ENCODE data around the gene PRKACB.

Gene PRKACB

DNA sequence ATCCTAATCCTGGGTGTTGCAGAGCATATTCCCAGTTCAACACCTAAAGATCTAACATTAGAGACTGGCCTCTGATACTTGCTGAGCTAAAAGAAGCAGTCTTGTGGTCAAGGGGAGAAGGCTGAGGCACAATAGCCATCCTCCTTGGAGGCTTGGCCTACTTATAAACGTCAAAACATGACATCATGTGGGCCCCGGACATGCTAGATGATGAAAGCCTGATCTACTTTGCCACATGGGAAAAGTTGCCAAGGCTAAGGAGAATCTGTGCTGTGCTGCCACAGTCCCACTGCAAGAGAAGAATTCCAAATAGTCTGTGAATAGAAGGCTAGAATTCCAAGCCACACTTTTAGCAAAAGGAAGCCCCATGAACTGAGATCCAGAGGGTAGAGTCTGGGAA, 113.5 kb downstream of the PRKACB start:
- DNase-seq: no peak
- no peak for TF ChIP-seq POLR2A (IDR thresholded peaks at IDR 0.05; ENCODE audit: low read length)
- TF ChIP-seq GATA1 (IDR thresholded peaks at IDR 0.05; ENCODE audit: low read depth, low read length): no peak

- DNase-seq: no peak
- TF ChIP-seq GATA1 (IDR thresholded peaks at IDR 0.05; ENCODE audit: low read depth, low read length): no peak
- no peak for TF ChIP-seq POLR2A (IDR thresholded peaks at IDR 0.05; ENCODE audit: low read length)
These were observed 115.3 kb downstream of the PRKACB start for GRCh38 chr1:84259376-84259775.

- no peak for TF ChIP-seq POLR2A (IDR thresholded peaks at IDR 0.05; ENCODE audit: low read length)
- TF ChIP-seq GATA1 (IDR thresholded peaks at IDR 0.05; ENCODE audit: low read depth, low read length): no peak
- no peak for DNase-seq
These were observed 115.9 kb downstream of the PRKACB start for GRCh38 chr1:84259989-84260388.

GRCh38 chr1:84260852-84261518, 116.9 kb downstream of the PRKACB start:
- DNase-seq: peak in 1 of 2 experiments; percentile 15
- TF ChIP-seq POLR2A (IDR thresholded peaks at IDR 0.05; ENCODE audit: low read length) (no peak), GATA1 (IDR thresholded peaks at IDR 0.05; ENCODE audit: low read depth, low read length) (no peak)

DNA sequence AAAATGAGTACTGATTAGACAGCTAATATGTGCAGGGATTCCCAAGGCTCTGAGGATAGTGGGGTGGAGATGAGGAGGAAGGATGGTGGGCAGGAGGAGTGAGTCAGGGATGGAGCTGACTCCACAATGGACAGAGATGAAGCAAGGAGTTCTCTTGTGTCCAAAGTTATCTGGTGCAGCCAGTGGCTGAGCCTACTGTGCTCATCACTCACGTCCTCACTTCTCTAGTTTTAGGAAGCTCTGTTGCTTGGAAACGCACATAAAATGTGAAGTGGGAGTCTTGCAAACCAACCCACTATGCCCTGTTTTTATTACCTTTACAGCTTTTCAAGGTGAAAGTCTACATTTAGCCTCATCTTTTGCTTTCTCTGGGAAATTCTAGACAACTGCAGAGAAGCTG, 120.9 kb downstream of the PRKACB start:
- no peak for DNase-seq
- TF ChIP-seq GATA1 (IDR thresholded peaks at IDR 0.05; ENCODE audit: low read depth, low read length): no peak
- TF ChIP-seq POLR2A (IDR thresholded peaks at IDR 0.05; ENCODE audit: low read length): no peak

DNA sequence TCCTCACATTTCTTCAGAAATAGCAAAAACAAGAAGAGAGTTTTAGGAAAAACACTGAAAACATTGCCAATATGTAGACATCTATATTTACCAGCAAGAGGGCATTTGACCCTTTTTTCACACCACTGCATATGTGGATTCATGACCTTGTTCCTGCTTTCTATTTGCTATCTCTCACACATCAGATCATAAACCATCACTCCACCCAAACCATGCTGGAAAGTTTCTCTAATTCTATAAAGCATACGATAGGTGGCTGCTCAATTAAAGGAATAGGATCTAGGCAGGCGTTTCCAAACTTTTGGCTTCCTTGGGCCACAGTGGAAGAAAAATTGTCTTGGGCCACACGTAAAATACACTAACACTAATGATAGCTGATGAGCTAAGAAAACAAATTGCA, 121.8 kb downstream of the PRKACB start:
- DNase-seq: no peak
- no peak for TF ChIP-seq POLR2A (IDR thresholded peaks at IDR 0.05; ENCODE audit: low read length)
- TF ChIP-seq GATA1 (IDR thresholded peaks at IDR 0.05; ENCODE audit: low read depth, low read length): no peak

DNA sequence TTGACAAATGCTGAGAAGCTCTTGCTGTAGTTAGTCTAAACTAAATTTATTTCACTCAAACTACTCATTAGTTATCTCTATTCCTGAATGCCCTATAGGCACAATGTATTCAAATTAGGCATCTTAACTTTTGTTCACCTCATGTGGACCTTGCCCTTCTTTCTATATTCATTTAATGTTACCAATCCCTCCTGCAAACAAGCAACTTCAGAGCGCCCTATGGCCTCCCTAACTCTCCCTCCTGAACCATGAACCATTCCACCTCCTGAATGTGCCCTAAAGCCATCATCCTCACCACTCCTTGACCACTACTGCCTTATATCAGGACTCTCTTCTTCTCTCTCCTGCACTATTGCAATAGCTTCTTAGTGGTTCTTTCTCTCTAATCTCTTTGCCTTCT, 122.7 kb downstream of the PRKACB start:
- DNase-seq: no peak
- TF ChIP-seq POLR2A (IDR thresholded peaks at IDR 0.05; ENCODE audit: low read length) (no peak), GATA1 (IDR thresholded peaks at IDR 0.05; ENCODE audit: low read depth, low read length) (no peak)

GRCh38 chr1:84267476-84267875, 123.4 kb downstream of the PRKACB start:
- TF ChIP-seq POLR2A (IDR thresholded peaks at IDR 0.05; ENCODE audit: low read length) (no peak), GATA1 (IDR thresholded peaks at IDR 0.05; ENCODE audit: low read depth, low read length) (no peak)
- no peak for DNase-seq

DNA sequence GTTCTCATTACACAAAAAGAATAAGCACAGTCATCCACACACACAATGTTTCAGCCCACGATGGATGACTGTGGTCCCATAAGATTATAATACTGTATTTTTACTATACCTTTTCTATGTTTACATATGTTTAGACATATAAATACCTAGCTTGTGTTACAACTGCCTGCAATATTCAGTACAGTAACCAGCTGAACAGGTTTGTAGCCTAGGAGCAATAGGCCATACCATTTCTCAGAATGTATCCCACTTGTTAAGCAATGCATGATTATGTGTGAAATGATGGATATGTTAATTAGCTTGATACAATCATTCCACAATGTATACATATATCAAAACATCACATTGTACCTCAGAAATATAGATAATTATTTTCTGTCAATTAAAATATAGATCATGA, 124.3 kb downstream of the PRKACB start:
- TF ChIP-seq POLR2A (IDR thresholded peaks at IDR 0.05; ENCODE audit: low read length): no peak
- TF ChIP-seq GATA1 (IDR thresholded peaks at IDR 0.05; ENCODE audit: low read depth, low read length): no peak
- DNase-seq: no peak

GRCh38 chr1:84269306-84269705, 125.2 kb downstream of the PRKACB start:
- TF ChIP-seq GATA1 (IDR thresholded peaks at IDR 0.05; ENCODE audit: low read depth, low read length) (no peak), POLR2A (IDR thresholded peaks at IDR 0.05; ENCODE audit: low read length) (no peak)
- DNase-seq: no peak

GRCh38 chr1:84271441-84272151, 127.5 kb downstream of the PRKACB start:
- no peak for DNase-seq

DNA sequence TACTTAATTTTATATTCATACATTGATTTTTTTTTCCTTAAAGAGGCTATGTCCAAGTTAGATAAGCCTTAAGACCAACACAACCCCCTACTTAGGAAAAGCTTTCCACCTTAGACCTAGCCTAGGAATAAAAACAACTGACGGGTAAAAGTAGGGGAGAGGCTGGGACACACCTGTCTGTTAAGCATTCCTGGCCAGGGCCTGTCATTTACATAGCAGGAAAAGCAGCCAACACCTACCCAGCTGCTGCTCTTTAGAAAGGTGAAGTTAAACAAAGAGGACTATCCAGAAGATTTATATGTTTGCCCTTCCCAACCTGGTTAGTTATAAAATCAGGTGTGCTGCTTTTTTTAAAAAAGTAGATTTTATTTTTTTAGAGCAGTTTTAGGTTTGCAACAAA, 128.3 kb downstream of the PRKACB start:
- DNase-seq: no peak
- TF ChIP-seq POLR2A (IDR thresholded peaks at IDR 0.05; ENCODE audit: low read length): no peak

More at GRCh38 chr1:84271441-84272151, 127.5 kb downstream of the PRKACB start:
- TF ChIP-seq POLR2A (IDR thresholded peaks at IDR 0.05; ENCODE audit: low read length): no peak
- TF ChIP-seq GATA1 (IDR thresholded peaks at IDR 0.05; ENCODE audit: low read depth, low read length): no peak

DNA sequence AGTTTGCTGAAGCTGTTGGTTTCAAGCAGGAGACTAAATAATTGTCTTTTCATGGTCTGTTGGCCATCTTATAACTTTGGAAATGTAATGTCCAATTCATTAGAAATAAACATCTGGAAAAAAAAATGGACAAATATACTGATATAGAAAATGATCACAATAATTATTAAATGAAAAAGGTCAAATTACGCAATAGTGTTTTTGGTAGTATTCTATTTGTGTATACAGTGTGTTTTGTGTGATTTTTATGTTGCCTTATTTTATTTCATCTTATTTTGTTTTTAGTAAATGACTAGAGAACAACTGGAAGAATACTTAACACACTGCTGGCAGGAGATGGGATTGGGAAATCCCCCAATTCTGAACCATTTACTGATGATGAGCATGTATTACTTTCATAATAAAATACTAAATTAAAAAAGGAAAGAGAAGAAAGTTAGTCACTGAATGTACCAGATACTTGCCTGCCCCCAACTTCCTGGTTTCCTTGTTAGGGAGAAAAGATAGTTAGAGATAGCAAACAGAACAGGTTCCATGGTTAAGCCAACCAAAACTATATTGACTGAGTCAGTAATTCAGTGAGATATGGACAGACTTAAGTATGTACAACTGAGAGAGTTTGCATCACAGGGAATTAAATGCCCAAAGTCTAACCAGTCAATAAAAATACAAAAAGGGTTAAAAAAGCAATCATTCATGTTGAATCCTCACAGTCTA, 133.4 kb downstream of the PRKACB start:
- no peak for TF ChIP-seq GATA1 (IDR thresholded peaks at IDR 0.05; ENCODE audit: low read depth, low read length)
- no peak for TF ChIP-seq POLR2A (IDR thresholded peaks at IDR 0.05; ENCODE audit: low read length)
- no peak for DNase-seq

- TF ChIP-seq GATA1 (IDR thresholded peaks at IDR 0.05; ENCODE audit: low read depth, low read length): no peak
- no peak for TF ChIP-seq POLR2A (IDR thresholded peaks at IDR 0.05; ENCODE audit: low read length)
- DNase-seq: peak in 1 of 2 experiments; percentile 19
These were observed 134.8 kb downstream of the PRKACB start for GRCh38 chr1:84278905-84279304.
